ENCODE measurements around the gene AFF4.

DNA sequence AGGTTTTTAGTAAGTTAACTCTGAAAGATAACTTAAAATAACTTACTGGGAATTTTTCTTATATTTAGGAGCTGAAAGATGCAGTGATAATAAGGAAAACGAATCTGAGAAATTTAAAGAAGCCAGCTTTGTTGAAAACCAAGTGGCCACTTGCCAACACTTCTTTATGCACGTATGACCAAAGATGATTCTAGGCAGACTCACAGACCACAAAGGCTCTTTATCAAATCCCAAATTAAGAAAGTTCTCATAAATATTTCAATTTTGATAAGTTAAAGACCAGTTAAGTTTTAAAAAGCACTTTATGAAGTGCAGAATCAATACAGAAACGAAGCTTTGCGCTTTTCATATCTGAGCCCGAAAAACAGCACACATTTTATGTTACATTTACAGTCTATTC is 1.5 kb downstream of the AFF4 start:
- no peak for TF ChIP-seq POLR2AphosphoS5 (IDR thresholded peaks at IDR 0.05)
- TF ChIP-seq, protein P1, sequence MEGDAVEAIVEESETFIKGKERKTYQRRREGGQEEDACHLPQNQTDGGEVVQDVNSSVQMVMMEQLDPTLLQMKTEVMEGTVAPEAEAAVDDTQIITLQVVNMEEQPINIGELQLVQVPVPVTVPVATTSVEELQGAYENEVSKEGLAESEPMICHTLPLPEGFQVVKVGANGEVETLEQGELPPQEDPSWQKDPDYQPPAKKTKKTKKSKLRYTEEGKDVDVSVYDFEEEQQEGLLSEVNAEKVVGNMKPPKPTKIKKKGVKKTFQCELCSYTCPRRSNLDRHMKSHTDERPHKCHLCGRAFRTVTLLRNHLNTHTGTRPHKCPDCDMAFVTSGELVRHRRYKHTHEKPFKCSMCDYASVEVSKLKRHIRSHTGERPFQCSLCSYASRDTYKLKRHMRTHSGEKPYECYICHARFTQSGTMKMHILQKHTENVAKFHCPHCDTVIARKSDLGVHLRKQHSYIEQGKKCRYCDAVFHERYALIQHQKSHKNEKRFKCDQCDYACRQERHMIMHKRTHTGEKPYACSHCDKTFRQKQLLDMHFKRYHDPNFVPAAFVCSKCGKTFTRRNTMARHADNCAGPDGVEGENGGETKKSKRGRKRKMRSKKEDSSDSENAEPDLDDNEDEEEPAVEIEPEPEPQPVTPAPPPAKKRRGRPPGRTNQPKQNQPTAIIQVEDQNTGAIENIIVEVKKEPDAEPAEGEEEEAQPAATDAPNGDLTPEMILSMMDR (IDR thresholded peaks at IDR 0.05; ENCODE audit: poor library complexity, severe bottlenecking) = no peak
- no peak for TF ChIP-seq RAD21 (conservative IDR thresholded peaks at IDR 0.05)
- TF ChIP-seq MXI1 (conservative IDR thresholded peaks at IDR 0.05; ENCODE audit: poor library complexity, severe bottlenecking) = no peak

All from neural cell (in vitro differentiated cells).